Thyroid gland (tissue), 4 donors: Measurements from ENCODE around the gene NRG3. TPM values are rescaled to one million over a fixed set of nuclear protein-coding genes. Genes with fewer than 3 reads are reported as not detected.
"Not testable (repeated sequence)": the region's sequence is repeated elsewhere in the genome, so short reads cannot be mapped to it uniquely, and the experiment has no call there.

ENCODE experiments used
- DNase-seq, 2 donors: peaks; one replicate each; pipeline ENCODE4 v3.0.0-alpha.2; 2019
- H3K27ac ChIP-seq, 3 donors: fragments of 200-600 bp; sonication (generic); 1 replicate in 2 of 3; 2 replicates in 1 of 3; pipeline ENCODE4 v1.5.1; 2016 to 2019; ENCODE audit warnings: mild to moderate bottlenecking in 1 of 3, moderate library complexity in 1 of 3
- H3K27me3 ChIP-seq: fragments of 200-600 bp; sonication (generic); one replicate; pipeline ENCODE4 v1.5.1; 2019
- H3K36me3 ChIP-seq, 2 donors: fragments of 200-600 bp; sonication (generic); one replicate each; pipeline ENCODE4 v1.5.1; 2016 to 2019
- H3K4me1 ChIP-seq, 2 donors: fragments of 200-600 bp; sonication (generic); one replicate each; pipeline ENCODE4 v1.5.1; 2017 to 2019
- H3K4me3 ChIP-seq, 3 donors: fragments of 200-600 bp; sonication (generic); replicated peaks in 1 of 3; 1 replicate in 2 of 3; 2 replicates in 1 of 3; pipeline ENCODE4 v1.5.1; 2016; ENCODE audit warnings: mild to moderate bottlenecking in 1 of 3
- H3K9me3 ChIP-seq: fragments of 200-600 bp; sonication (generic); one replicate; pipeline ENCODE4 v1.5.1; 2017
- POLR2A ChIP-seq, 2 donors: fragments of 450-650 bp; IDR thresholded peaks; one replicate each; pipeline ENCODE4 v1.6.1; 2017; ENCODE audit warnings: antibody characterized with exemption in 2 of 2, mild to moderate bottlenecking in 2 of 2, moderate library complexity in 1 of 2
- WGBS, 2 donors: methylation state at CpG; one replicate each; pipeline ENCODE4 v1.1.5; 2017; 5-methylcytosine and 5-hydroxymethylcytosine counted together
- intact Hi-C: fragments of 100-400 bp; cut with DNase I; formaldehyde crosslinking; loops from one replicate; pipeline ENCODE4 v1.15.1; 2023
- total RNA-seq, 4 donors: library from RNA; depleted of rRNA; stranded (reverse); fragments of >200 nt; gene quantifications; one replicate each; pipeline ENCODE4 v1.2.3, GENCODE V29; 2016
- TF ChIP-seq, protein P1 (sequence below), 6 experiments: fragments of 200-600 bp in 3 of 6; fragments of 450-650 bp in 3 of 6; sonication (generic) in 3 of 6; IDR thresholded peaks; one replicate each; pipeline ENCODE4 v1.5.1; 2016 to 2019; ENCODE audit warnings: antibody characterized with exemption in 6 of 6, mild to moderate bottlenecking in 2 of 6, inconsistent platforms in 1 of 6, moderate library complexity in 1 of 6

Gene NRG3
- total RNA-seq, 4 donors from 2014 or later: 0.67 to 1.8 (median 1.3) TPM

- no peaks in the 10 kb centered on the region for H3K27me3 ChIP-seq
- intact Hi-C loops: no loop called here
- peak in 1 of 2 donors; percentile 1 for DNase-seq
- no peak overlapping the region for H3K4me3 ChIP-seq
- H3K36me3 ChIP-seq: no peaks in the 10 kb centered on the region
- TF ChIP-seq POLR2A (IDR thresholded peaks at IDR 0.05): no peak
- TF ChIP-seq, protein P1, sequence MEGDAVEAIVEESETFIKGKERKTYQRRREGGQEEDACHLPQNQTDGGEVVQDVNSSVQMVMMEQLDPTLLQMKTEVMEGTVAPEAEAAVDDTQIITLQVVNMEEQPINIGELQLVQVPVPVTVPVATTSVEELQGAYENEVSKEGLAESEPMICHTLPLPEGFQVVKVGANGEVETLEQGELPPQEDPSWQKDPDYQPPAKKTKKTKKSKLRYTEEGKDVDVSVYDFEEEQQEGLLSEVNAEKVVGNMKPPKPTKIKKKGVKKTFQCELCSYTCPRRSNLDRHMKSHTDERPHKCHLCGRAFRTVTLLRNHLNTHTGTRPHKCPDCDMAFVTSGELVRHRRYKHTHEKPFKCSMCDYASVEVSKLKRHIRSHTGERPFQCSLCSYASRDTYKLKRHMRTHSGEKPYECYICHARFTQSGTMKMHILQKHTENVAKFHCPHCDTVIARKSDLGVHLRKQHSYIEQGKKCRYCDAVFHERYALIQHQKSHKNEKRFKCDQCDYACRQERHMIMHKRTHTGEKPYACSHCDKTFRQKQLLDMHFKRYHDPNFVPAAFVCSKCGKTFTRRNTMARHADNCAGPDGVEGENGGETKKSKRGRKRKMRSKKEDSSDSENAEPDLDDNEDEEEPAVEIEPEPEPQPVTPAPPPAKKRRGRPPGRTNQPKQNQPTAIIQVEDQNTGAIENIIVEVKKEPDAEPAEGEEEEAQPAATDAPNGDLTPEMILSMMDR (IDR thresholded peaks at IDR 0.05): no peak
- no peaks in the 10 kb centered on the region for H3K9me3 ChIP-seq
- H3K4me1 ChIP-seq: no peaks in the 10 kb centered on the region
- no peak overlapping the region for H3K27ac ChIP-seq
- WGBS, 2 donors: 79 to 81% methylated on average over 3 of the region's 3 CpGs
Observed at GRCh38 chr10:82942286-82943099, 1067.5 kb downstream of the NRG3 start.

- intact Hi-C loops: no loop called here
- Histone ChIP-seq H3K9me3 (no peaks in the 10 kb centered on the region), H3K4me1 (no peaks in the 10 kb centered on the region), H3K4me3 (no peak overlapping the region), H3K27ac (no peak overlapping the region), H3K27me3 (no peaks in the 10 kb centered on the region), H3K36me3 (no peaks in the 10 kb centered on the region)
- DNase-seq: no peak
- TF ChIP-seq, protein P1 (IDR thresholded peaks at IDR 0.05): no peak
- no peak for TF ChIP-seq POLR2A (IDR thresholded peaks at IDR 0.05)
- 23 to 35% methylated on average over 3 of the region's 3 CpGs for WGBS, 2 donors
Observed at GRCh38 chr10:82943142-82943541, 1068.1 kb downstream of the NRG3 start.

GRCh38 chr10:82949816-82950575 lies 1075.0 kb downstream of the NRG3 start:
- 85 to 89% methylated on average over 2 of the region's 2 CpGs for WGBS, 2 donors
- H3K27ac ChIP-seq: no peak overlapping the region
- no peak overlapping the region for H3K4me3 ChIP-seq
- intact Hi-C loops: no loop called here
- no peak for DNase-seq
- no peaks in the 10 kb centered on the region for H3K4me1 ChIP-seq
- H3K9me3 ChIP-seq: no peaks in the 10 kb centered on the region
- no peaks in the 10 kb centered on the region for H3K36me3 ChIP-seq
- H3K27me3 ChIP-seq: no peaks in the 10 kb centered on the region
- TF ChIP-seq POLR2A (IDR thresholded peaks at IDR 0.05): no peak
- TF ChIP-seq, protein P1 (IDR thresholded peaks at IDR 0.05): no peak

DNA sequence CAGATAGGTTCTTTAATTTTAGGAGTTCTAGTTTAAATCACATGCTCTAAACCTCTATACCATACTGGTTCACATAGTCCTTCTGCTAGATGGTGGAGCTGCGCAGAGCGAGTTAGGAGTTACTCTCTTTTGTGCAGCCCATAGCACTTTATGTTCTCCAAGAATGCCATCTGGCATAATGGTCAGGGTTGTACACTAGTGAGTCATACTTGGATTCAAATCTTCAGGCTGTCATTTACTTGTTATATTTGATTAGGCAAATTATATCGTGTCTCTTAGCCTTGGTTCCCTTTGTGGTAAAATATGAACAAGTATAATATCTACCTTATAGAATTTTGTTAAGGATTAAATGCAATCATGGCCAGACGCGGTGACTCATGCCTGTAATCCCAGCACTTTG lies 1078.3 kb downstream of the NRG3 start:
- DNase-seq: no peak
- H3K4me3 ChIP-seq: no peak overlapping the region
- intact Hi-C loops: no loop called here
- H3K27me3 ChIP-seq: no peaks in the 10 kb centered on the region
- TF ChIP-seq, protein P1 (IDR thresholded peaks at IDR 0.05): no peak
- TF ChIP-seq POLR2A (IDR thresholded peaks at IDR 0.05): no peak
- no peaks in the 10 kb centered on the region for H3K4me1 ChIP-seq
- H3K9me3 ChIP-seq: no peaks in the 10 kb centered on the region
- H3K36me3 ChIP-seq: no peaks in the 10 kb centered on the region
- no peak overlapping the region for H3K27ac ChIP-seq
- 92 to 97% methylated on average over 5 of the region's 5 CpGs for WGBS, 2 donors

DNA sequence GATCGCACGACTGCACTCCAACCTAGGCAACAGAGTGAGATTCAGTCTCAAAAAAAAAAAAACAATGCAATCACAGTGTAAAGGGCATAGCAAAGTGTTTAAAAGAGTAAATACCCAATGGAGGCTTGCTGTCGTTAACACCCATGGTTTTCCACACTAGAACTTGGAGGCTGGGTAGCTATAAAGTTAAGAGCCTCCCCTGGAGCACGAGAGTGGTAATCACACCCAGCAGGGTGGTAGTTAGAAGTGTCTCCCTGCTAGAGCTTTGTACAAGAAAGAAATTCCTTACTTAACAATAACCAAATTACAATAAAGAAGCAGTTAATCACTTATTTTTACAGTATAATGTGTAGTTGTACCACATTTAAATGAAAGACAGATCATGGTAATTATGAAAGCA lies 1078.9 kb downstream of the NRG3 start:
- no peaks in the 10 kb centered on the region for H3K27me3 ChIP-seq
- intact Hi-C loops: no loop called here
- 67 to 74% methylated on average over 4 of the region's 4 CpGs for WGBS, 2 donors
- H3K36me3 ChIP-seq: no peaks in the 10 kb centered on the region
- H3K4me1 ChIP-seq: no peaks in the 10 kb centered on the region
- no peaks in the 10 kb centered on the region for H3K9me3 ChIP-seq
- no peak overlapping the region for H3K27ac ChIP-seq
- no peak overlapping the region for H3K4me3 ChIP-seq
- TF ChIP-seq, protein P1 (IDR thresholded peaks at IDR 0.05): no peak
- TF ChIP-seq POLR2A (IDR thresholded peaks at IDR 0.05): no peak
- DNase-seq: no peak

DNA sequence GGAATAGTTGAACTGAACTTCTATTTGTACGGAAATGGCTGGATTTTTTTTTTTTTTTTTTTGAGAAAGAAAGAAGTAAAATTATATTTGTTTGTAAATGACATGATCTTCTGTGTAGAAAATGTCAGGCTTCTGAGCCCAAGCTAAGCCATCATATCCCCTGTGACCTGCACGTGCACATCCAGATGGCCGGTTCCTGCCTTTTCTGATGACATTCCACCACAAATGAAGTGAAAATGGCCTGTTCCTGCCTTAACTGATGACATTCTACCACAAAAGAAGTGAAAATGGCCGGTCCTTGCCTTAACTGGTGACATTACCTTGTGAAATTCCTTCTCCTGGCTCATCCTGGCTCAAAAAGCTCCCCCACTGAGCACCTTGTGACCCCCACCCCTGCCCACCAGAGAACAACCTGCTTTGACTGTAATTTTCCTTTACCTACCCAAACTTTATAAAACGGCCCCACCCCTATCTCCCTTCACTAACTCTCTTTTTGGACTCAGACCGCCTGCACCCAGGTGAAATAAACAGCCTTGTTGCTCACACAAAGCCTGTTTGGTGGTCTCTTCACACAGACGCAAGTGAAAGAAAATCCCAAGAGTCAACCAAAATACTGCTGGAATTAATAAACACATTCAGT lies 1085.5 kb downstream of the NRG3 start:
- H3K27ac ChIP-seq, intact Hi-C loops, H3K27me3 ChIP-seq, H3K4me3 ChIP-seq, H3K36me3 ChIP-seq, H3K9me3 ChIP-seq, DNase-seq, H3K4me1 ChIP-seq: not testable (repeated sequence)
- 74 to 76% methylated on average over 7 of the region's 7 CpGs for WGBS, 2 donors
